ENCODE results near the gene PDZD4.

- TF ChIP-seq ATF3 (IDR thresholded peaks at IDR 0.05; ENCODE audit: borderline replicate concordance, extremely low read depth, low read depth, low read length) (no peak), EGR1 (IDR thresholded peaks at IDR 0.05; ENCODE audit: borderline replicate concordance in 1 of 2, low read depth in 2 of 2, low read length in 2 of 2) (no peak), RAD21 (IDR thresholded peaks at IDR 0.05; ENCODE audit: insufficient read depth, low read depth, low read length) (no peak), ZNF274 (IDR thresholded peaks at IDR 0.05; ENCODE audit: insufficient read depth, insufficient read length) (no peak)
Observed at GRCh38 chrX:153868576-153869472, 38.5 kb upstream of the PDZD4 start.

Measured in GM12878 (cell line).